H9 (cell line): ENCODE data around the gene RNF180. TPM values are rescaled to one million over a fixed set of nuclear protein-coding genes. Genes with fewer than 3 reads are reported as not detected.

Source experiments
- DNase-seq: peaks from one replicate; pipeline ENCODE4 v3.0.0-alpha.2; 2017
- H2AFZ ChIP-seq: one replicate; pipeline ENCODE4 v1.6.1; 2013; ENCODE audit warnings: mild to moderate bottlenecking, low read length, control low read depth, moderate library complexity
- H2AK5ac ChIP-seq: 2 replicates; pipeline ENCODE4 v1.6.1; 2013; ENCODE audit warnings: low read length, control low read depth, mixed read lengths; ENCODE audit not compliant: insufficient read length
- H2BK120ac ChIP-seq: one replicate; pipeline ENCODE4 v1.6.1; 2013; ENCODE audit warnings: low read depth, mild to moderate bottlenecking, low read length, control low read depth, inconsistent platforms; ENCODE audit not compliant: poor library complexity, severe bottlenecking
- H2BK12ac ChIP-seq: 2 replicates; pipeline ENCODE4 v1.6.1; 2013; ENCODE audit warnings: low read length, control low read depth, mixed read lengths, low read depth; ENCODE audit not compliant: insufficient read length
- H2BK15ac ChIP-seq: 2 replicates; pipeline ENCODE4 v1.6.1; 2013; ENCODE audit warnings: low read depth, low read length, control low read depth
- H2BK20ac ChIP-seq: one replicate; pipeline ENCODE4 v1.6.1; 2013; ENCODE audit warnings: low read depth, mild to moderate bottlenecking, low read length, control low read depth, inconsistent platforms; ENCODE audit not compliant: poor library complexity, severe bottlenecking
- H2BK5ac ChIP-seq: 2 replicates; pipeline ENCODE4 v1.6.1; 2013; ENCODE audit warnings: low read length, control low read depth, mixed read lengths; ENCODE audit not compliant: insufficient read length
- H3K14ac ChIP-seq: 2 replicates; pipeline ENCODE4 v1.6.1; 2013; ENCODE audit warnings: low read length, control low read depth; ENCODE audit not compliant: insufficient read depth
- H3K18ac ChIP-seq: 2 replicates; pipeline ENCODE4 v1.6.1; 2013; ENCODE audit warnings: low read depth, mild to moderate bottlenecking, mixed read lengths, low read length, control low read depth; ENCODE audit not compliant: insufficient read length
- H3K23ac ChIP-seq: 2 replicates; pipeline ENCODE4 v1.6.1; 2013; ENCODE audit warnings: low read length, control low read depth, mixed read lengths, low read depth; ENCODE audit not compliant: insufficient read length
- H3K23me2 ChIP-seq: 2 replicates; pipeline ENCODE4 v1.6.1; 2013; ENCODE audit warnings: low read depth, mild to moderate bottlenecking, mixed read lengths, low read length, control low read depth; ENCODE audit not compliant: insufficient read length, poor library complexity, severe bottlenecking
- H3K27ac ChIP-seq: 2 replicates; pipeline ENCODE4 v1.5.1; 2013; ENCODE audit warnings: low read length, control low read depth, mixed read lengths, low read depth; ENCODE audit not compliant: insufficient read length
- H3K27me3 ChIP-seq: 2 replicates; pipeline ENCODE4 v1.6.1; 2013; ENCODE audit warnings: low read length, control low read depth, inconsistent platforms; ENCODE audit not compliant: insufficient read depth
- H3K4ac ChIP-seq: 2 replicates; pipeline ENCODE4 v1.6.1; 2013; ENCODE audit warnings: low read depth, mild to moderate bottlenecking, control low read depth, inconsistent platforms, low read length, moderate library complexity
- H3K4me1 ChIP-seq: 2 replicates; pipeline ENCODE4 v1.6.1; 2013; ENCODE audit warnings: low read length, control low read depth, inconsistent platforms; ENCODE audit not compliant: insufficient read depth
- H3K4me2 ChIP-seq: 2 replicates; pipeline ENCODE4 v1.6.1; 2013; ENCODE audit warnings: low read length, control low read depth, mixed read lengths; ENCODE audit not compliant: insufficient read length, insufficient read depth
- H3K56ac ChIP-seq: 2 replicates; pipeline ENCODE4 v1.6.1; 2013; ENCODE audit warnings: low read depth, mild to moderate bottlenecking, mixed read lengths, low read length, control low read depth; ENCODE audit not compliant: insufficient read length
- H3K79me1 ChIP-seq: 2 replicates; pipeline ENCODE4 v1.6.1; 2013; ENCODE audit warnings: low read depth, mild to moderate bottlenecking, moderate library complexity, low read length, control low read depth, inconsistent platforms; ENCODE audit not compliant: insufficient read depth, poor library complexity, severe bottlenecking
- H3K79me2 ChIP-seq: 2 replicates; pipeline ENCODE4 v1.6.1; 2013; ENCODE audit warnings: low read length, control low read depth, inconsistent platforms; ENCODE audit not compliant: insufficient read depth
- H3K9ac ChIP-seq: 2 replicates; pipeline ENCODE4 v1.6.1; 2013; ENCODE audit warnings: low read length, control low read depth, mixed read lengths; ENCODE audit not compliant: insufficient read length; ENCODE audit errors: extremely low read depth
- H3K9me3 ChIP-seq: one replicate; pipeline ENCODE4 v1.6.1; 2013; ENCODE audit warnings: low read depth, low read length, inconsistent platforms; ENCODE audit not compliant: control insufficient read depth
- H3T11ph ChIP-seq: one replicate; pipeline ENCODE4 v1.6.1; 2013; ENCODE audit warnings: mild to moderate bottlenecking, low read length, control low read depth, inconsistent platforms
- H4K20me1 ChIP-seq: one replicate; pipeline ENCODE4 v1.6.1; 2013; ENCODE audit not compliant: control insufficient read depth, insufficient read length, insufficient read depth
- H4K5ac ChIP-seq: 2 replicates; pipeline ENCODE4 v1.6.1; 2013; ENCODE audit warnings: low read depth, mild to moderate bottlenecking, mixed read lengths, low read length, control low read depth; ENCODE audit not compliant: insufficient read length
- H4K8ac ChIP-seq: replicated peaks from 2 replicates; pipeline ENCODE4 v1.6.1; 2013; ENCODE audit warnings: low read length, control low read depth, mixed read lengths, low read depth; ENCODE audit not compliant: insufficient read length
- H4K91ac ChIP-seq: 2 replicates; pipeline ENCODE4 v1.6.1; 2013; ENCODE audit warnings: low read depth, mild to moderate bottlenecking, moderate library complexity, mixed read lengths, low read length, control low read depth; ENCODE audit not compliant: insufficient read length
- H3K27ac Mint-ChIP-seq, 3 experiments: 2 replicates in 2 of 3; 3 replicates in 1 of 3; pipeline ENCODE4 v1.8.0; 2020 to 2021; ENCODE audit warnings: mixed read lengths in 3 of 3, mild to moderate bottlenecking in 1 of 3, moderate library complexity in 1 of 3
- H3K27me3 Mint-ChIP-seq: 2 replicates; pipeline ENCODE4 v1.8.0; 2021; ENCODE audit warnings: low read depth, mild to moderate bottlenecking, moderate library complexity, mixed read lengths
- H3K36me3 Mint-ChIP-seq, 3 experiments: 2 replicates in 2 of 3; 3 replicates in 1 of 3; pipeline ENCODE4 v1.8.0; 2020 to 2021; ENCODE audit warnings: low read depth in 3 of 3, mixed read lengths in 3 of 3; ENCODE audit not compliant: insufficient read depth in 1 of 3
- H3K4me1 Mint-ChIP-seq, 2 experiments: 2 replicates each; pipeline ENCODE4 v1.8.0; 2020; ENCODE audit warnings: mixed read lengths in 2 of 2
- H3K4me3 Mint-ChIP-seq, 2 experiments: 2 replicates in 1 of 2; 3 replicates in 1 of 2; pipeline ENCODE4 v1.8.0; 2020 to 2021; ENCODE audit warnings: mild to moderate bottlenecking in 2 of 2, mixed read lengths in 2 of 2, moderate library complexity in 1 of 2
- H3K9me3 Mint-ChIP-seq, 2 experiments: 2 replicates in 1 of 2; 3 replicates in 1 of 2; pipeline ENCODE4 v1.8.0; 2020; ENCODE audit warnings: mild to moderate bottlenecking in 2 of 2, mixed read lengths in 2 of 2, moderate library complexity in 1 of 2
- WGBS: extraction: QIAGEN DNeasy Blood & Tissue Kit; methylation state at CpG from one replicate; pipeline ENCODE4 v1.1.7; 2013; ENCODE audit warnings: missing lambda C conversion rate, low lambda C conversion rate, mixed read lengths; ENCODE audit not compliant: insufficient read length; ENCODE audit errors: extremely low coverage; 5-methylcytosine and 5-hydroxymethylcytosine counted together
- total RNA-seq: library from RNA; stranded (reverse); gene quantifications from 2 replicates; pipeline ENCODE4 v1.2.1, GENCODE V29; 2021
- TF ChIP-seq, protein P1 (sequence below): fragments of 200-600 bp; sonication (generic); conservative IDR thresholded peaks from 3 replicates; pipeline ENCODE4 v1.8.0; 2021; ENCODE audit warnings: antibody characterized with exemption, mild to moderate bottlenecking

RNF180 gene
- total RNA-seq, 1 experiment from 2014 or later, result 2.5 TPM

DNA sequence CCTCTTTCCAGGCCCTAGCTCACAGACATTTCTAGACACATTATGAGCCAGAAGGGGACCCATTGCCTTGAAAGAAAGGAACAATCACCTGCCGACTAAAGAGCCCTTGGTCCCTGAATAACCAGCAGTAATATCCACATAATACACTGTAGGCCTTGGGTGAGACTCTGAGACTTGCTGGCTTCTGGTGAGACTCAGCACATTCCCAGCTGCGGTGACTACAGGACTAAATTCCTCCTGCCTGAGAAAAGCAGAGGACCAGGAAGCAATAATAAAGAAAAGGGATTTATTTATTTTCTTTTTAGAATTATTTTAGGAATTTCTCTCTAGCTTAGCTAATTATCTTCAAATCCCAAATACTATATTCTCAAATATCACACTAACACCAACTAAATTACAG is 252.4 kb downstream of the RNF180 start:
- no peaks in the 10 kb centered on the region for H3K36me3 Mint-ChIP-seq
- no peaks in the 10 kb centered on the region for H3K4me1 ChIP-seq
- no peak overlapping the region for H3K4ac ChIP-seq
- H3K9me3 Mint-ChIP-seq, result no peaks in the 10 kb centered on the region
- no peak for DNase-seq
- no peak overlapping the region for H3K56ac ChIP-seq
- no peak overlapping the region for H4K91ac ChIP-seq
- no peak overlapping the region for H2BK5ac ChIP-seq
- no peaks in the 10 kb centered on the region for H3K79me1 ChIP-seq
- no peaks in the 10 kb centered on the region for H3K9me3 ChIP-seq
- no peak overlapping the region for H3K4me2 ChIP-seq
- H3K27me3 Mint-ChIP-seq, result no peaks in the 10 kb centered on the region; the same call in 1 of the 2 replicates
- H2BK15ac ChIP-seq, result no peak overlapping the region
- no peak overlapping the region for H3K23ac ChIP-seq
- no peaks in the 10 kb centered on the region for H3K23me2 ChIP-seq
- H3K27ac ChIP-seq, result no peak overlapping the region
- H2AFZ ChIP-seq, result no peak overlapping the region
- no peak overlapping the region for H3K4me3 Mint-ChIP-seq
- no peak overlapping the region for H2BK12ac ChIP-seq
- no peak overlapping the region for H3K18ac ChIP-seq
- no peaks in the 10 kb centered on the region for H4K20me1 ChIP-seq
- no peak overlapping the region for H3T11ph ChIP-seq
- no peak overlapping the region for H3K9ac ChIP-seq
- no peak overlapping the region for H4K8ac ChIP-seq
- H3K79me2 ChIP-seq, result no peaks in the 10 kb centered on the region
- H4K5ac ChIP-seq, result no peak overlapping the region
- no peak overlapping the region for H2AK5ac ChIP-seq
- peaks cover 3 to 5% of the 10 kb centered on the region in 2 experiments; a peak in 3 of 4 replicates for H3K4me1 Mint-ChIP-seq
- TF ChIP-seq, protein P1, sequence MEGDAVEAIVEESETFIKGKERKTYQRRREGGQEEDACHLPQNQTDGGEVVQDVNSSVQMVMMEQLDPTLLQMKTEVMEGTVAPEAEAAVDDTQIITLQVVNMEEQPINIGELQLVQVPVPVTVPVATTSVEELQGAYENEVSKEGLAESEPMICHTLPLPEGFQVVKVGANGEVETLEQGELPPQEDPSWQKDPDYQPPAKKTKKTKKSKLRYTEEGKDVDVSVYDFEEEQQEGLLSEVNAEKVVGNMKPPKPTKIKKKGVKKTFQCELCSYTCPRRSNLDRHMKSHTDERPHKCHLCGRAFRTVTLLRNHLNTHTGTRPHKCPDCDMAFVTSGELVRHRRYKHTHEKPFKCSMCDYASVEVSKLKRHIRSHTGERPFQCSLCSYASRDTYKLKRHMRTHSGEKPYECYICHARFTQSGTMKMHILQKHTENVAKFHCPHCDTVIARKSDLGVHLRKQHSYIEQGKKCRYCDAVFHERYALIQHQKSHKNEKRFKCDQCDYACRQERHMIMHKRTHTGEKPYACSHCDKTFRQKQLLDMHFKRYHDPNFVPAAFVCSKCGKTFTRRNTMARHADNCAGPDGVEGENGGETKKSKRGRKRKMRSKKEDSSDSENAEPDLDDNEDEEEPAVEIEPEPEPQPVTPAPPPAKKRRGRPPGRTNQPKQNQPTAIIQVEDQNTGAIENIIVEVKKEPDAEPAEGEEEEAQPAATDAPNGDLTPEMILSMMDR, result no peak
- no peak overlapping the region for H2BK20ac ChIP-seq
- H3K27ac Mint-ChIP-seq, result no peak overlapping the region
- no peaks in the 10 kb centered on the region for H3K27me3 ChIP-seq
- H2BK120ac ChIP-seq, result no peak overlapping the region
- H3K14ac ChIP-seq, result no peak overlapping the region
- WGBS, result no CpG with 5 or more reads among the region's 2 CpGs

Other genes starting within 250 kb of the RNF180 start
- 0.55 and 0.79 TPM in 2 replicates for gene HTR1A, start 203.4 kb upstream of the RNF180 start, total RNA-seq